ENCODE results near the gene ZNF507.
"Not testable (repeated sequence)": the region's sequence is repeated elsewhere in the genome, so short reads cannot be mapped to it uniquely, and the experiment has no call there.

The ZNF507 gene

GRCh38 chr19:32415669-32416068 is 70.3 kb downstream of the ZNF507 start:
- DNase-seq = no peak

DNA sequence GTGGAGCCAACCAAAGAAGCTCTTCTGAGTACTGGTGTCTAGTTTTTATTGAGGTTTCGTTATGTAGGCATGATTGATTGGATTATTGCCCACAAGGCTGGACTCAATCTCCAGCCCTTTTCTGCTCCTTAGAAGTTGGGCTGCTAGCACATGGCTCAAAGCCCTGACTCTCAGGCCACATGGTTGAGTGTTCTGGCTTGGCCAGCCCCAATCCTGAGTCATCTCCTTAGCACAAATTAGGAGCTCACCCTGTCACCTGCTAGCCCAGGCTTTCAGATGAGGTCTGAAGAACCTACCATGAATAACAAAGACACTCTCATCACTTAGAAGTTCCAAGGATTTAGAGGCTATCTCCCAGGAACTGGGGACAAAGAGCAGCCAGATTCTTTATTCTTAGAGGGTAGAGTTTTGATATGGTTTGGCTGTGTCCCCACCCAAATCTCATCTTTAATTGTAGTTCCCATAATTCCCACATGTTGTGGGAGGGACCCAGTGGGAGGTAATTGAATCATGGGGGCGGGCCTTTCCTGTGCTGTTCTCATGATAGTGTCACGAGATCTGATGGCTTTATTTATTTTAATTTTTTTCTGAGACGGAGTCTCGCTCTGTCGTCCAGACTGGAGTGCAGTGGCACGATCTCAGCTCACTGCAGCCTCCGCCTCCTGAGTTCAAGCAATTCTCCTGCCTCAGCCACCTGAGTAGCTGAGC is 71.5 kb downstream of the ZNF507 start:
- DNase-seq = no peak

DNA sequence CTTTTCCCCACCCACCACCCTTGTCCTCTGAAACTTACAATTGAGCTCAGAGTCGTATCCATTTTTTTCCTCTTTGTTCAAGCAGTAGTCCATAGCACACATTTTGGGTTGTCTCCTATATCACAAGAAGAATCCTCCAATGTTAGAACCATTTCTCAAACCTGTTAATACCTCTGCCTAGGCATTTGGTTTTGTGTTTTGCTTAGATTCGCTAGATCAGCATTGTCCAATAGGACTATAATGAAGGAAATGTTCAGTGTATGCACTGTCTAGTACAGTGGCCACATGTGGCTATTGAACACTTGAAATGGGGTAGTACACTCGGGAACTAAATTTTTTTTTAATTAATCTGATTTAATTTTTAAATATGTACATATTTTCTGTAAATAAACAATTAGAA is 72.7 kb downstream of the ZNF507 start:
- no peak for DNase-seq

DNA sequence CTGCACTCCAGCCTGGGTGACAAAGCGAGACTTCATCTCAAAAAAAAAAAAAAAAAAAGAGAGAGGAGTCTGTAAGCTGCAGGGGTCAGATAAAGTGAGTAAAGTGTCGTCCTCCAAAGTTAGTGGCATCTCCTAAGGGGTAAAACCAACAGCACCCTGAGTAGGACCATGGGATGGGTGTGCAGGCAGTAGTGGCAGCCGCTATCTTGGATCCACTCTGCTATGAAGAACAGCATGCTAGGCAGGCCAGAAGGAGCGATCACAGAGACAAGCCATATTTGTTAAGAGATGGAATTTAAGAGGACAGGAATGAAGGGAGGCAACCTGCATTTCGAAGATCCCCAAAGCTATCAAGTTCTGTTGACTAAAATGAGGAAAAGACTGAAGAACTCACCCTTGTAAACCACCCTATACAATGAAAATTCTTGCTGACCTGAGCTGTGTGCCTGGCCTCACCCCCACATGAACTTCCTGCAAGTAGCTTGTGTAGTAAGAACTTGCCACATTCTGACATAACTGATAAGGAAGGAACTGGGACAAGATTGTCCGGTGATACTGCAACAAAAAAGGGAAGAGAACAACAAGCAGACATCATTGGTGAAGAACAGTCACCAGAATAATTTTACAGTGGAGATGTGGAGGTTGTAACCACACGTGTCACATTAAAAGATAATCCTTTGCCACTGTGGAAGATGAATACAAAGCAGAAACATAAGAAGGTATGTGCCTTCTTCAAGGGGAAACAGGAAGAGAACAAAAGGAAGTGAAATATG is 76.4 kb downstream of the ZNF507 start:
- DNase-seq = no peak

DNA sequence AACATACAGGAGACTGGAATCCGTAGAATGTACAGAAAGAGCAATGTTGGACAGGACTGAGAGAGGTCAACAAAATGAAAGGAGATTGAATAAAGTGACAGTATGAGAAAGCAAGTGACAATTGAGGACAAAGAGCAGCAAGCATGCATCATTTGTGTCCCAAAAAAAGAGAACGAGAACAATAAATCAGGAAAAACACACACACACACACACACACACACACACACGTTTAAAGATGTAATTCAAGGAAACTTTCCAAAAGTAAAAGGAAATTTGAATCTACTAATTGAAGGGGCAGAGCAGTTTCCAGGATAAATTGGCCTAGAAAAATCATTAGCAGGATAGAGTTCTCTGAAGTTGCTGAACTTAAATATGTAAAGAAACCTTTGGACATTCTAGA is 77.0 kb downstream of the ZNF507 start:
- no peak for DNase-seq

DNA sequence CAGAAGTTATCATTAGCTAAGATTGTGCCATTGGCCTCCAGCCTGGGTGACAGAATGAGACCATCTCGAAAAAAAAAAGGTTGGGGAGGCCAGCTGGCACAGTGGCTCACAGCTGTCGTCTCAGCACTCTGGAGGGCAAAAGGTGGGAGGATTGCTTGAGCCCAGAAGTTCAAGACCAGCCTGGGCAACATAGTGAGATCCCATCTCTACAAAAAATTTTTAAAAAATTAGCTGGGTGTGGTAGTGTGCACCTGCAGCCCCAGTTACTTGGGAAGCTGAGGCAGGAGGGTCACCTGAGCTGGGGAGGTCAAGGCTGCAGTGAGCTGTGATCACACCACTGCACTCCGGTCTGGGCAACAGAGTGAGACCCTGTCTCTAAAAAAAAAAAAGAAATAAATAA is 78.5 kb downstream of the ZNF507 start:
- DNase-seq = not testable (repeated sequence)

DNA sequence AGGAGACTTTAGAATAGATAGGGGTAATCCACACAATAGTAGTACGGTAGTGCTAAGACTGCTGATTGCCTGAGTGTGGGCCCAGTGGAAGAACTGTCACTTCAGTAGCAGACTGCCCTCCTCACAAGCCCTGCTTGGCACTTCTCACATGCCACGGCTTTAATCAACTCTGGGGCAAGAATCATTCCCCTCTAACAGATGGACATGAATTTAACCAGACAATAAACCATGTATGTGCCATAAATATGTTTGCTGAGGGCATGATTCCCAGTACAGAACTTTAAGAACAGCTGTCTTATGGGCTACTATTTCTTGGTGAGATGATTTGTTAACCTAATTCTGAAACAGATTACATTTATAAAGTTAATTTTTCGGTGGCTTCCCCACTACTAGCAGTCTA is 82.1 kb downstream of the ZNF507 start:
- no peak for DNase-seq

DNA sequence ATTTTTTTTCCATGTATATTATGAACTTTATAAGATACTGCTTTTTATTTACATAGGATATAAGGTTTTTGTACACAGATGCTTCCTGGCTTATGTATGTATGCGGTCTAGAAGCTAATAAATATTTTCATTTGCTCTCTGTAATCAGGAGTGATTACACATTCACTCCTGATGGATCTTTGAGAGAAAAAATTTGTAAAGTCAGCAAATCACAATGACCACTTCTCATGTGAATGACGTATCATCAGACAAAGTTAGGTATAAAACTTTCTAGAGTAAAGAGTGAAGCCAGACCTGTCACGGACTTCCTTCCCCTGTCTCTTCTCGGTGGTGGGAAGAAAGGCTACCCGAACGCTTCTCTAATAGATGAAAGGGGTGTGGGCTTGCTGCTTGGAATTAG is 91.3 kb downstream of the ZNF507 start:
- DNase-seq = no peak

GRCh38 chr19:32437096-32437495 is 91.7 kb downstream of the ZNF507 start:
- DNase-seq = no peak
